Measurements from ENCODE around the gene SNAPC1. TPM values are rescaled to one million over a fixed set of nuclear protein-coding genes. Genes with fewer than 3 reads are reported as not detected.

SNAPC1 gene
- total and polyA plus RNA-seq, 10 of the 15 experiments (the other 5 are each of a cell fraction or from before 2014, with no cell fraction given): 4.5 to 12.0 (median 7.4) TPM

DNA sequence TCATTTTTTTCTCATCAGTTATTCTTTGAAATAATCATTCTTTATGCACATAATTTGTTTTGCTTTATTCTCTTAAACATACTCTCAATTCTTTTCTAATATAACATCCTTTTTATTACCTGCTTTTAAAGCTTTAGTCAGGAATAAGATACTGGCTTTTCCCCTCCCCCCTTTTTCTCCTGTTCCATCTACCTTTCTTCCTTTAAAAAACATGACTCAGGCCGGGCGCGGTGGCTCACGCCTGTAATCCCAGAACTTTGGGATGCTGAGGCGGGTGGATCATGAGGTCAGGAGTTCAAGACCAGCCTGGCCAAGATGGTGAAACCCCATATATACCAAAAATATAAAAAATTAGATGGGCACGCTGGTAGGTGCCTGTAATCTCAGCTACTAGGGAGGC, 41.5 kb upstream of the SNAPC1 start:
- Histone ChIP-seq H3K4me3 (no peak overlapping the region), H3K36me3 (ENCODE audit: control insufficient read depth in 2 of 2, insufficient read depth in 2 of 2, low read length in 1 of 2) (peaks cover 3 to 24% of the 10 kb centered on the region in 2 experiments), H3K27me3 (replicated peaks in 1 of 2; ENCODE audit: control insufficient read depth in 2 of 2, insufficient read depth in 2 of 2, low read length in 1 of 2) (no peaks in the 10 kb centered on the region), H3K27ac (ENCODE audit: control insufficient read depth, insufficient read depth) (no peak overlapping the region), H3K79me2 (ENCODE audit: control insufficient read depth, insufficient read depth, low read length) (peaks cover 79% of the 10 kb centered on the region), H3K9ac (ENCODE audit: control insufficient read depth, insufficient read depth, low read length) (no peak overlapping the region), H4K20me1 (ENCODE audit: control insufficient read depth, insufficient read depth) (peaks cover 3% of the 10 kb centered on the region; the same call in 1 of the 2 replicates), H3K4me2 (ENCODE audit: control insufficient read depth, insufficient read depth) (no peak overlapping the region; the same call in 1 of the 2 replicates), H3K4me1 (ENCODE audit: control insufficient read depth, insufficient read depth, low read length) (peaks cover 20% of the 10 kb centered on the region), H3K9me3 (replicated peaks; ENCODE audit: control insufficient read depth, insufficient read depth, low read length) (no peaks in the 10 kb centered on the region), H2AFZ (ENCODE audit: control insufficient read depth, low read depth, low read length) (no peak overlapping the region)
- FAIRE-seq (no peak), DNase-seq (ENCODE audit: low read depth, low spot score) (no peak), ATAC-seq (no peak)
- RAD21 ChIA-PET (ENCODE audit: unreplicated experiment): interaction anchor here (0.9 to 2.8 kb wide), 9 partner anchors 10 to 245 kb away, joined by 3 to 15 read pairs (median 8); no protein-coding TSS in a partner anchor
- no peak for TF ChIP-seq FOS (IDR thresholded peaks at IDR 0.05; ENCODE audit: borderline replicate concordance, extremely low read depth, insufficient read length)
- no peak for TF ChIP-seq PAX8 (IDR thresholded peaks at IDR 0.05)
- TF ChIP-seq, protein P1, sequence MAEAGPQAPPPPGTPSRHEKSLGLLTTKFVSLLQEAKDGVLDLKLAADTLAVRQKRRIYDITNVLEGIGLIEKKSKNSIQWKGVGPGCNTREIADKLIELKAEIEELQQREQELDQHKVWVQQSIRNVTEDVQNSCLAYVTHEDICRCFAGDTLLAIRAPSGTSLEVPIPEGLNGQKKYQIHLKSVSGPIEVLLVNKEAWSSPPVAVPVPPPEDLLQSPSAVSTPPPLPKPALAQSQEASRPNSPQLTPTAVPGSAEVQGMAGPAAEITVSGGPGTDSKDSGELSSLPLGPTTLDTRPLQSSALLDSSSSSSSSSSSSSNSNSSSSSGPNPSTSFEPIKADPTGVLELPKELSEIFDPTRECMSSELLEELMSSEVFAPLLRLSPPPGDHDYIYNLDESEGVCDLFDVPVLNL (IDR thresholded peaks at IDR 0.05; ENCODE audit: low read depth, low read length): no peak
- no peak for TF ChIP-seq ASH2L (IDR thresholded peaks at IDR 0.05; ENCODE audit: borderline replicate concordance, low read depth)
- TF ChIP-seq KLF5 (IDR thresholded peaks at IDR 0.05; ENCODE audit: partially characterized antibody): no peak
- BruUV-seq (replicated peaks): no TSS peak
- POLR2A ChIA-PET: interaction anchor here (0.9 to 2.2 kb wide), 6 partner anchors 14 to 218 kb away, joined by 4 to 13 read pairs (median 6); no protein-coding TSS in a partner anchor
- SMC1A ChIA-PET (ENCODE audit: uncharacterized antibody, unreplicated experiment): interaction anchor here (0.5 to 9.5 kb wide), 28 partner anchors 9 to 432 kb away, joined by 3 to 114 read pairs (median 4); no protein-coding TSS in a partner anchor
- CTCF ChIA-PET: interaction anchor here (1.1 to 4.3 kb wide), 11 partner anchors 10 to 227 kb away, joined by 3 to 25 read pairs (median 7); no protein-coding TSS in a partner anchor
- in situ Hi-C loops (cut with MboI) (no loop called here), intact Hi-C loops (cut with micrococcal nuclease; ENCODE audit: unreplicated experiment) (no loop called here)
- WGBS (ENCODE audit: insufficient coverage, insufficient replicate concordance, low lambda C conversion rate, missing lambda C conversion rate): 83% methylated on average over 6 of the region's 6 CpGs

DNA sequence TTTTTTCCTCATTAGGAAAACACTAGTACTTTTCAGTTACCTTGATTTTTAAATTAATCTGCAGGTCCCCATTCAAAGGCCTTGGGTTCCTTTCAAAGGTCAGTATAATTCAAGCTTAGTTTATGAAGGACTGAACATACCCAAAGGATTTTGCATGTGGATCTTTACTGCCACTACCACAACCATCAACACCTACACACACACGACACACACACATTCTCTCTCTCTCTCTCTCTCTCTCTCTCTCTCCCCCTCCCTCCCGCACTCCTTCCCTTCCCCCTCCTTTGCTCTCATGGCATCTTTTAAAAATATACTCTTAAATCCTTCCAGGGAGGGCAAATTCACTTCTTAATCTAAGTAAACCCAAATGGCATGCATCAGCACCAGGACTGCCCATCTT, 38.1 kb upstream of the SNAPC1 start:
- H3K4me3 ChIP-seq: no peak overlapping the region
- FAIRE-seq: no peak
- H3K4me1 ChIP-seq (ENCODE audit: control insufficient read depth, insufficient read depth, low read length): peaks cover 8% of the 10 kb centered on the region; the same call in 1 of the 2 replicates
- H4K20me1 ChIP-seq (ENCODE audit: control insufficient read depth, insufficient read depth): peaks cover 3% of the 10 kb centered on the region
- ATAC-seq: no peak
- ChIA-PET CTCF (interaction anchor here (0.5 to 2.7 kb wide), 3 partner anchors 18 to 249 kb away, joined by 3 to 11 read pairs (median 9); no protein-coding TSS in a partner anchor), SMC1A (ENCODE audit: uncharacterized antibody, unreplicated experiment) (interaction anchor here (1.0 kb wide), 1 partner anchor 8 kb away, joined by 3 read pairs; no protein-coding TSS in a partner anchor), POLR2A (interaction anchor here (0.6 to 1.5 kb wide), 2 partner anchors 22 to 25 kb away, joined by 3 to 6 read pairs; no protein-coding TSS in a partner anchor), RAD21 (ENCODE audit: unreplicated experiment) (no interaction called here)
- H3K4me2 ChIP-seq (ENCODE audit: control insufficient read depth, insufficient read depth): no peak overlapping the region
- in situ Hi-C loops (cut with MboI): no loop called here
- no peaks in the 10 kb centered on the region for H3K9me3 ChIP-seq (replicated peaks; ENCODE audit: control insufficient read depth, insufficient read depth, low read length)
- no TSS peak for BruUV-seq (replicated peaks)
- H3K9ac ChIP-seq (ENCODE audit: control insufficient read depth, insufficient read depth, low read length): no peak overlapping the region
- intact Hi-C loops (cut with micrococcal nuclease; ENCODE audit: unreplicated experiment): no loop called here
- H3K79me2 ChIP-seq (ENCODE audit: control insufficient read depth, insufficient read depth, low read length): peaks cover 57% of the 10 kb centered on the region
- H3K36me3 ChIP-seq (ENCODE audit: control insufficient read depth in 2 of 2, insufficient read depth in 2 of 2, low read length in 1 of 2): peaks cover 6 to 43% of the 10 kb centered on the region in 2 experiments
- no peaks in the 10 kb centered on the region for H3K27me3 ChIP-seq (replicated peaks in 1 of 2; ENCODE audit: control insufficient read depth in 2 of 2, insufficient read depth in 2 of 2, low read length in 1 of 2)
- H2AFZ ChIP-seq (ENCODE audit: control insufficient read depth, low read depth, low read length): no peak overlapping the region
- WGBS (ENCODE audit: insufficient coverage, insufficient replicate concordance, low lambda C conversion rate, missing lambda C conversion rate): 100% methylated on average over 1 of the region's 2 CpGs
- DNase-seq (ENCODE audit: low read depth, low spot score): no peak
- H3K27ac ChIP-seq (ENCODE audit: control insufficient read depth, insufficient read depth): no peak overlapping the region
- TF ChIP-seq RAD21 (IDR thresholded peaks at IDR 0.05; ENCODE audit: insufficient read depth, low read depth, low read length) (no peak), MTA2 (IDR thresholded peaks at IDR 0.05; ENCODE audit: low read depth) (no peak), HCFC1 (IDR thresholded peaks at IDR 0.05; ENCODE audit: low read length) (no peak), BHLHE40 (IDR thresholded peaks at IDR 0.05; ENCODE audit: borderline replicate concordance in 1 of 2, low read depth in 2 of 2, low read length in 1 of 2) (no peak), TCF12 (IDR thresholded peaks at IDR 0.05; ENCODE audit: low read depth, low read length) (no peak), ETV6 (conservative IDR thresholded peaks at IDR 0.05 in 1 of 2, IDR thresholded peaks at IDR 0.05 in 1 of 2; ENCODE audit: borderline replicate concordance in 1 of 2, low read depth in 1 of 2) (no peak), STAT3 (IDR thresholded peaks at IDR 0.05; ENCODE audit: low read depth, low read length) (no peak), IKZF2 (IDR thresholded peaks at IDR 0.05) (no peak), TARDBP (IDR thresholded peaks at IDR 0.05; ENCODE audit: borderline replicate concordance) (no peak)
- TF ChIP-seq, protein P2, sequence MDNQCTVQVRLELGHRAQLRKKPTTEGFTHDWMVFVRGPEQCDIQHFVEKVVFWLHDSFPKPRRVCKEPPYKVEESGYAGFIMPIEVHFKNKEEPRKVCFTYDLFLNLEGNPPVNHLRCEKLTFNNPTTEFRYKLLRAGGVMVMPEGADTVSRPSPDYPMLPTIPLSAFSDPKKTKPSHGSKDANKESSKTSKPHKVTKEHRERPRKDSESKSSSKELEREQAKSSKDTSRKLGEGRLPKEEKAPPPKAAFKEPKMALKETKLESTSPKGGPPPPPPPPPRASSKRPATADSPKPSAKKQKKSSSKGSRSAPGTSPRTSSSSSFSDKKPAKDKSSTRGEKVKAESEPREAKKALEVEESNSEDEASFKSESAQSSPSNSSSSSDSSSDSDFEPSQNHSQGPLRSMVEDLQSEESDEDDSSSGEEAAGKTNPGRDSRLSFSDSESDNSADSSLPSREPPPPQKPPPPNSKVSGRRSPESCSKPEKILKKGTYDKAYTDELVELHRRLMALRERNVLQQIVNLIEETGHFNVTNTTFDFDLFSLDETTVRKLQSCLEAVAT (IDR thresholded peaks at IDR 0.05): no peak

Data from GM12878 (cell line).